ENCODE measurements around the gene TNIP3.

- TF ChIP-seq CTCF (IDR thresholded peaks at IDR 0.05 in 8 of 11, conservative IDR thresholded peaks at IDR 0.05 in 3 of 11), result peak in 4 of 11 experiments; percentile 17 to 31 (median 26)
- no peak for TF ChIP-seq POLR2AphosphoS5 (IDR thresholded peaks at IDR 0.05)
- no peak for TF ChIP-seq POLR2A (IDR thresholded peaks at IDR 0.05)
Measured at GRCh38 chr4:121199742-121200561, 35.8 kb upstream of the TNIP3 start.
